Smooth muscle cell (in vitro differentiated cells): ENCODE measurements around the gene FAM168A. TPM values are rescaled to one million over a fixed set of nuclear protein-coding genes. Genes with fewer than 3 reads are reported as not detected.

Experiments used
- DNase-seq: peaks from one replicate; lab custom pipeline; 2025; ENCODE audit not compliant: unreplicated experiment; lab: John Stamatoyannopoulos, UW
- H2AFZ ChIP-seq: fragments of 200-600 bp; sonication (generic); 2 replicates; pipeline ENCODE4 v1.6.0; 2016; ENCODE audit warnings: antibody characterized with exemption, low read depth, mild to moderate bottlenecking
- H3F3A ChIP-seq: fragments of 200-600 bp; sonication (generic); 2 replicates; pipeline ENCODE4 v1.6.0; 2017; ENCODE audit warnings: antibody characterized with exemption, low read depth
- H3K27ac ChIP-seq: fragments of 200-600 bp; sonication (generic); 2 replicates; pipeline ENCODE4 v1.5.1; 2016; ENCODE audit warnings: low read depth, mild to moderate bottlenecking
- H3K27me3 ChIP-seq: fragments of 200-600 bp; sonication (generic); 2 replicates; pipeline ENCODE4 v1.6.1; 2016; ENCODE audit warnings: low read depth, mild to moderate bottlenecking
- H3K36me3 ChIP-seq: fragments of 200-600 bp; sonication (generic); 2 replicates; pipeline ENCODE4 v1.5.1; 2016; ENCODE audit warnings: low read depth
- H3K4me1 ChIP-seq: fragments of 200-600 bp; sonication (generic); 2 replicates; pipeline ENCODE4 v1.5.1; 2016; ENCODE audit warnings: low read depth
- H3K4me2 ChIP-seq: fragments of 200-600 bp; sonication (generic); 2 replicates; pipeline ENCODE4 v1.6.0; 2016; ENCODE audit warnings: mild to moderate bottlenecking
- H3K4me3 ChIP-seq: fragments of 200-600 bp; sonication (generic); 2 replicates; pipeline ENCODE4 v1.5.1; 2016; ENCODE audit warnings: mild to moderate bottlenecking
- H3K79me2 ChIP-seq: fragments of 200-600 bp; sonication (generic); 2 replicates; pipeline ENCODE4 v1.6.0; 2016; ENCODE audit warnings: low read depth, mild to moderate bottlenecking
- H3K9ac ChIP-seq: fragments of 200-600 bp; sonication (generic); 2 replicates; pipeline ENCODE4 v1.6.0; 2016; ENCODE audit warnings: low read depth
- H3K9me3 ChIP-seq: fragments of 200-600 bp; sonication (generic); replicated peaks from 2 replicates; pipeline ENCODE4 v1.5.1; 2016; ENCODE audit warnings: low read depth
- H4K20me1 ChIP-seq: fragments of 200-600 bp; sonication (generic); 2 replicates; pipeline ENCODE4 v1.6.0; 2016; ENCODE audit warnings: low read depth
- WGBS: methylation state at CpG from one replicate; pipeline ENCODE4 v1.1.7; 2016; ENCODE audit warnings: low lambda C conversion rate; 5-methylcytosine and 5-hydroxymethylcytosine counted together
- polyA plus RNA-seq: library from polyadenylated mRNA; unstranded; fragments of >200 nt; fragmentation: Nextera tagmentation; extraction: Ambion mirVana; gene quantifications from 2 replicates; pipeline ENCODE4 v1.2.1, GENCODE V29; 2016
- total RNA-seq: library from RNA; depleted of rRNA; stranded (reverse); fragments of >200 nt; gene quantifications from 2 replicates; pipeline ENCODE4 v1.2.3, GENCODE V29; 2014
- TF ChIP-seq, protein P1 (sequence below): fragments of 200-600 bp; sonication (generic); IDR thresholded peaks from 2 replicates; pipeline ENCODE4 v1.5.1; 2017; ENCODE audit warnings: borderline replicate concordance, mild to moderate bottlenecking, antibody characterized with exemption; ENCODE audit not compliant: insufficient read depth, poor library complexity, severe bottlenecking

The FAM168A gene
- total and polyA plus RNA-seq, 2 experiments from 2014 or later: 10.8 to 32.5 TPM

DNA sequence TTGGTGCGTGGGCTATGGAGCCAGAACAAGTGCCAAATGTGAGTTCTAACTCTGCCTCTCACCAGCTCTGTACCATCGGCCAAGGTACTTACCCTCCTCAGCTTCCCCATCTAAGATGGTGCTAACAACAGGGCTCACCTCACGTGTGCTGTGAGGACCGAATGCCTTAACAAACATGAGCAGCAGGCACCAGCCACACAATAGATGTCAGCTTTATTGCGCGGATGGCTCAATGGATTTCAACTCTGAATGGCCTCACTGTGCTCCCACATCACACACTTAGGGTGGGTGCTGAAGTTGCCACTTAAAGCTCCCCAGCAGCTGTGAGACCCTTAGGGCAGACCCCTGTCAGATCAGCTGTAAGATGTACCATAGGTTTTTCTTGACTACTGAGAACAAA is 197.6 kb downstream of the FAM168A start:
- Histone ChIP-seq H3F3A (no peaks in the 10 kb centered on the region), H3K9me3 (no peaks in the 10 kb centered on the region), H3K9ac (no peak overlapping the region), H2AFZ (no peak overlapping the region), H3K4me2 (no peak overlapping the region), H3K27ac (no peak overlapping the region), H3K27me3 (no peaks in the 10 kb centered on the region), H3K4me3 (no peak overlapping the region), H3K36me3 (no peaks in the 10 kb centered on the region), H3K79me2 (no peaks in the 10 kb centered on the region), H4K20me1 (no peaks in the 10 kb centered on the region), H3K4me1 (no peaks in the 10 kb centered on the region)
- WGBS: 94% methylated on average over 6 of the region's 6 CpGs
- DNase-seq: no peak
- TF ChIP-seq, protein P1, sequence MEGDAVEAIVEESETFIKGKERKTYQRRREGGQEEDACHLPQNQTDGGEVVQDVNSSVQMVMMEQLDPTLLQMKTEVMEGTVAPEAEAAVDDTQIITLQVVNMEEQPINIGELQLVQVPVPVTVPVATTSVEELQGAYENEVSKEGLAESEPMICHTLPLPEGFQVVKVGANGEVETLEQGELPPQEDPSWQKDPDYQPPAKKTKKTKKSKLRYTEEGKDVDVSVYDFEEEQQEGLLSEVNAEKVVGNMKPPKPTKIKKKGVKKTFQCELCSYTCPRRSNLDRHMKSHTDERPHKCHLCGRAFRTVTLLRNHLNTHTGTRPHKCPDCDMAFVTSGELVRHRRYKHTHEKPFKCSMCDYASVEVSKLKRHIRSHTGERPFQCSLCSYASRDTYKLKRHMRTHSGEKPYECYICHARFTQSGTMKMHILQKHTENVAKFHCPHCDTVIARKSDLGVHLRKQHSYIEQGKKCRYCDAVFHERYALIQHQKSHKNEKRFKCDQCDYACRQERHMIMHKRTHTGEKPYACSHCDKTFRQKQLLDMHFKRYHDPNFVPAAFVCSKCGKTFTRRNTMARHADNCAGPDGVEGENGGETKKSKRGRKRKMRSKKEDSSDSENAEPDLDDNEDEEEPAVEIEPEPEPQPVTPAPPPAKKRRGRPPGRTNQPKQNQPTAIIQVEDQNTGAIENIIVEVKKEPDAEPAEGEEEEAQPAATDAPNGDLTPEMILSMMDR: no peak

DNA sequence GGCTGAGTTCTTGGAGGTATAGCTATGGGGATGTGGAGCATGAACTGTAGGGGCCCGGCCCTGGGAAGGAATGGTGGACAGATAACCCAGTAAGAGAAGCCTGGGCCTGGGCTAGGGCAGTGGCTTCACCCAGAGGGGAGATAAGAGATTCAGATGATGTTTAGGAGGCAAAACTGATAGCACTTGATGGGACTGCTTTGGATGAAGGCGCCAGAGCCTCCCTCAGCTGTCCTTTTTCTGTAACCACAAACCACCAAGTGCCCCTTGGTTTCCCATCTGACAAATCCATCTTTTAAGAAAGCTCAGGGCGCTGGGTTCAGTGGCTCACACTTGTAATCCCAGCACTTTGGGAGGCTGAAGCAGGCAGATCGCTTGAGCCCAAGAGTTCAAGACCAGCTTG is 198.3 kb downstream of the FAM168A start:
- no peaks in the 10 kb centered on the region for H3K9me3 ChIP-seq
- no peaks in the 10 kb centered on the region for H3K79me2 ChIP-seq
- H4K20me1 ChIP-seq: no peaks in the 10 kb centered on the region
- no peak for DNase-seq
- no peaks in the 10 kb centered on the region for H3K36me3 ChIP-seq
- no peak overlapping the region for H2AFZ ChIP-seq
- no peak overlapping the region for H3K9ac ChIP-seq
- TF ChIP-seq, protein P1: no peak
- H3F3A ChIP-seq: no peaks in the 10 kb centered on the region
- no peak overlapping the region for H3K4me2 ChIP-seq
- H3K27me3 ChIP-seq: no peaks in the 10 kb centered on the region
- WGBS: 79% methylated on average over 4 of the region's 4 CpGs
- no peak overlapping the region for H3K27ac ChIP-seq
- no peaks in the 10 kb centered on the region for H3K4me1 ChIP-seq
- H3K4me3 ChIP-seq: no peak overlapping the region

DNA sequence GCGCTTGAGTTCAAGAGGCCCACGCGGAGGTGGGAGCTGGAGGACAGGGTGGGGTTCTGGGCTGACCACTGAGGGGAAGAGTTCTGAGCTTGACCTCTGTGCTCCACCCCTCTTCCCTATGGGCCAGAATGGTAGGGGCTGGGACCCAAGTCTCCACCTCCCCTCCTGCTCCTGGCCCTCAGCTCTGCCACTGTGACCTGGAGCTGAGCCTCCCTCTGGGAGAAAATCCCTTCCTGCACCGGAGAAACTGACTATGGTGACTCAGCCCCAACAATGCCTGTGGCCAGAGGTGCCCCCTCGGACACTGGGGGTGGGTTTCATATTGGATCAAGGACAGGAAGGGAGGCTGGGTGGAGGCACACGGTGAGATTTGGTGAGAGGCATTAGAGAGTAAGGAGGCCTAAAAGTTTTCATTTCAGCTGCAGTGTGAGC is 198.7 kb downstream of the FAM168A start:
- no peak overlapping the region for H2AFZ ChIP-seq
- no peaks in the 10 kb centered on the region for H3K27me3 ChIP-seq
- no peak overlapping the region for H3K4me3 ChIP-seq
- no peak overlapping the region for H3K27ac ChIP-seq
- H3K9ac ChIP-seq: no peak overlapping the region
- no peaks in the 10 kb centered on the region for H3K36me3 ChIP-seq
- H3K4me2 ChIP-seq: no peak overlapping the region
- TF ChIP-seq, protein P1: no peak
- H4K20me1 ChIP-seq: peaks cover under 1% of the 10 kb centered on the region
- H3K9me3 ChIP-seq: no peaks in the 10 kb centered on the region
- H3F3A ChIP-seq: no peaks in the 10 kb centered on the region
- no peaks in the 10 kb centered on the region for H3K79me2 ChIP-seq
- H3K4me1 ChIP-seq: no peaks in the 10 kb centered on the region
- WGBS: 63% methylated on average over 6 of the region's 6 CpGs
- no peak for DNase-seq

DNA sequence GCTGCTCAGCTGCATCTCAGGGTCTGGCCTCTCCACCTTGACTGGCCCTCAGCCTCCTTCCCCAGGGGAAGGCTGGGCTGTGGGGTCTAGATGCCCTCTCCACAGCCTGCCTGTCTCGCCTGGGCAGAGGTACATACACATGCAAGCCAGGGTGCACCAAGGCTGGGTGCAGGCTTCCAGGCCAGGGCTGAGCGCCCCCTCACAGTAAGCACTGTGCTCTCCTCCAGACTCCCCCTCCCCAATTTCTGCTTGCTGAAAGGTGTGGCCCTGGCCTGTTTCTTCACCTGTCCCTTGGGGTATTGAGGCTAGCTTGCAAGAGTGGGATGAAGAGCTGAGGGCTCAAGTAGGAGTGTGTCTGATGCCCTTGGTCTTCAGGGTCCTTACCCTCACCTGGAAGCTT is 199.2 kb downstream of the FAM168A start:
- Histone ChIP-seq H3K9ac (no peak overlapping the region), H3K4me2 (no peak overlapping the region), H3K4me3 (no peak overlapping the region), H4K20me1 (peaks cover 5% of the 10 kb centered on the region), H3K27me3 (no peaks in the 10 kb centered on the region), H3K27ac (no peak overlapping the region), H3K36me3 (no peaks in the 10 kb centered on the region), H3F3A (no peaks in the 10 kb centered on the region), H3K4me1 (no peaks in the 10 kb centered on the region), H3K79me2 (no peaks in the 10 kb centered on the region), H3K9me3 (no peaks in the 10 kb centered on the region), H2AFZ (no peak overlapping the region)
- TF ChIP-seq, protein P1: no peak
- DNase-seq: no peak
- WGBS: 85% methylated on average over 2 of the region's 2 CpGs
